HG02870 (cell line): ENCODE data around the gene ITPRIPL2.

Experiments
- ATAC-seq: cut with Tn5 transposase; IDR thresholded peaks from one replicate; pipeline ENCODE4 v1.9.1; 2021; ENCODE audit warnings: mild to moderate bottlenecking, moderate library complexity; ENCODE audit not compliant: unreplicated experiment

ITPRIPL2 gene

DNA sequence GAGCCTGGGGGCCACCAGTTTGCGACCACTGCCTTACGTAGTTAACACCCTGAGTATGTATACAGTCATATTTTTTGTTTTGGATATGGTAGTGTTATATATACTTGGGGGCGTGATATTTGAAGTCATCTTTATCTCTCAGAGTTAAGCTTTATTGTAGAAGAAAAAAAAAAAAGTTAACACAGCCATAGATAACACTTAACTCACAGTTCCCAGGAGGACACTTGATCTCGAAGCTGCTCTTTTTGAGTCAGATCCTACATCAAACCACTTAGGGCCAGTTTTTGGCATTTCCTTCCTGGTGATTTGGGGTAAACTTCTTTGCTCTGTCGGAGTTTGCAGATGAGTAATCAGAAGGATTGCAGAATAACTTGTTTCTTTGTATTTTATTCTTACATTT lies 5.8 kb downstream of the ITPRIPL2 start:
- no peak for ATAC-seq

DNA sequence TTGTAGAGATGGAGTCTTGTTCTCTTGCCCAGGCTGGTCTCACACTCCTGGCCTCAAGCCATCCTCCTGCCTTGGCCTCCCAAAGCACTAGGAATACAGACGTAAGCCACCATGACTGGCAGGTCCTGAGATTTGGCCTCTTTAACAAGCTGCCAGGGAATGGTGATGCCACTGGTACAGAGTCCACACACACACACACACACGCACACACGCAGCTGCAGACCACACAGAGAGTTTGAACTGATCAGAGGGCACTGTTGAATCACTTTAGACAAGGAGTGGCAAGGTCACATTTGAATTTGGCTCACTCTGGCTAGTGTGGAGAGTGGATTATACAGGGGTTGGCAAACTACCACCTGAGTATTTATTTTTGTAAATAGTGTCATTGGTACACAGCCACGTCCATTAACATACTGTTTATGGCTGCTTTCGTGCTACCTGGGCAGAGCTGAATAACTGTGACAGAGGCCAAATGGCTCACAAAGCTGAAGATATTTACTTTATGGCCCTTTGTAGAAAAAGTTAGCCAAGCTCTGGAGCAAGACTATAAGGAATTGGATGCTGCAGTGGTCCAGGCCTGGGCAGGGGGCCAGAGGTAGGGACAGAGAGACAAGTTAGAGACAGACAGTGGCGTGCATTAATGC lies 9.9 kb downstream of the ITPRIPL2 start:
- no peak for ATAC-seq

DNA sequence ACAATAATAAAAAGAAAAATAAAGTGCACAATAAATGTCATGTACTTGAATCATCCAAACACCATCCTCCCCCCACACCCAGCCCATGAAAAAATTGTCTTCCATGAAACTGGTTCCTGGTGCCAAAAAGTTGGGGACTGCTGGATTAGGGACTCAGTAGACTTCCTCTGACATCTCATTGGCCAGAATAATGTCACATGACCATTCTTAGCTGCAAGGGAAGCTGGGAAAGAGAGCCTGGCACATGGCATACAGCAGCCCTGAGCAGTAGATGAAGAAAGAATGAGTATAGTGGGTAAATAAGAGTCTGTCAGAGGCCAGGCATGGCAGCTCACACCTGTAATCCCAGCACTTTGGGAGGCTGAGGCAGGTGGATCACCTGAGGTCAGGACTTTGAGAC lies 12.5 kb downstream of the ITPRIPL2 start:
- ATAC-seq, result no peak

DNA sequence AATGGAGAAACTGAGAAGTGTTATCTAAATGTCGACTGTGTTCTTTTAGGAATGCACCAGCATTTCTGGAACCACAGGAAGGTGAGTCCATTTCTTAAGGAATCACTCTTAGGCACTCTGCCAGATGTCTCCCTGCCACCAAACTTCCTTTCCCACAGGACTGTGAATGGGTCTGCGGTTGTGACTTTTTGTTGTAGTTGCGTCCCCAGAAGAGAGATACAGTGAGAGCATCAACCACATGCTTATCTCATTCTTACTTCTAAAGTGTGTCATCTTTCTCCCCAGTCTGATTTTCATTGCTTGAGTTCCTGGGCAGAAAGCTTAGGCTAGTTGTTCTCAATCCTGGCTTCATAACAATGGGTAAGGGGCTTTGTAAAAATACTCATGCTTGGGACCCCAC lies 13.4 kb downstream of the ITPRIPL2 start:
- ATAC-seq, result peak; percentile 32

DNA sequence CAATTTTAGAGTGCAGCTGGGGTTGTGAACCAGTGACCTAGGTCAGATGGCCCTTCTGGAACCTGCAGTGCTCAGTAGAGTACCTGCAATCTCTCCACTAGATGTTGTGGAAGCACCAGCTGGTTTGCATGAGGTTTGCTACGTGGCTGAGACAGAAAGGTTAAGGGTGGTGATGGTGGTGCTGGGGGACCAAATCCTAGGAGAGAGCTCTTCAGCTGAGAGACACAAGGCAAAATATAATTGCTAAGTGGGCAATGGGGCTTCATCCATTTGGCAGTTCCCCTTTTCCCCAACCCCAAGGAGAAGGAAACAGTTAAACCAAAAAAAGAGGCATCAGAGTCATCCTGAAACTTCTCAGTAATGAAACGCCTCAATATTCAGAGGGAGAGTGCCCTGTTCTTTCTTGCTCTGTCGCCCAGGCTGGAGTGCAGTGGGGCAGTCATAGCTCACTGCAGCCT lies 13.9 kb downstream of the ITPRIPL2 start:
- peak; percentile 52 for ATAC-seq

DNA sequence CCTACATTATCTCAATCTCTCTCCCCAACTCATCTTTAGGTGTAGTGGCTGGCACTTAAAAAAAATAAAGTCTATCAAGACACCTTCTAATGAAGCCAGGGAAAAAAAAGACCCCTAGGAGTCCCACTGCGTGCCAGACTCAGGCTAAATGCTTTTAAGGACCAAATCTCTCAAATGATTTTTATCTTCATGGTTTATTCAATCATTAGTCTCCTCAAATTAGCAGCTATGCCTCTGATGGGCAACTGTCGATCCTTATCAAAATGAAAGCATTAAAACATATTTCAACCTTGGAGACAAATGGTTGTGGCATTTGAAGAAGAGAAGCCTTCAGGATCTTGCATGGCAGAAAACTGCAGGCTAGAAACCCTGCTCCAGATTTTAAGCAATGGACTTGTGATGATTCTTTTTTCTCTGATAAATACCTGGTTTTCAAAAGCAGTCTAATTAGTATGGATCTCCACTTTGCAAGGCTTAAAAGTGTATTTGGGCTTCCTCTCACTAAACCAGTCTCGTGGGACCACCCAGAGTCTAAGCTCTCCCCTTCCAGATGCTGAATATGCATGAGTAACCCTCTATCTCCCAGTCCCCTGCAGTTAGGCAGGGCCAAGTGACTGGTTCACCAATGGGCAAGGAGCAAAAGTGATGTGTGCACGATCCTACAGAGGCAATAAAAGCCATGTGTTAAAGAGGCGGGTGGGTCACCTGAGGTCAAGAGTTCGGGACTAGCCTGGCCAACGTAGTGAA lies 14.9 kb downstream of the ITPRIPL2 start:
- ATAC-seq, result no peak

DNA sequence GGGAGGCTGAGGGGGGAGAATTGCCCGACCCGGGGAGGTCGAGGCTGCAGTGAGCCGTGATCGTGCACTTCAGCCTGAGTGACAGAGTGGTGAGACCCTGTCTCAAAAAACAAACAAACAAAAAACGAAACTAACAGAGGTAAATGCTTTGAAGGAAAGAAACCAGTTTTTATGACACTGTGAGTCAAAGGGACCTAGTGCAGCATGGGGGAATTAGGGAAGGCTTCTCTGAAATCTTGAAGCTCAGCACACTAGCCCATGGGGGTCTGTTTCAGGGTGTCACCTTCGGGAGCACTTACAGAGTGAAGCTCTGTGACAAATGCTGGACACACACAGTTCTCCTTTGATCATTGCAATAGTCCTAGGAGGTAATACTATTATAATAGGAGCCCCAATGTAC lies 16.6 kb downstream of the ITPRIPL2 start:
- ATAC-seq, result no peak

DNA sequence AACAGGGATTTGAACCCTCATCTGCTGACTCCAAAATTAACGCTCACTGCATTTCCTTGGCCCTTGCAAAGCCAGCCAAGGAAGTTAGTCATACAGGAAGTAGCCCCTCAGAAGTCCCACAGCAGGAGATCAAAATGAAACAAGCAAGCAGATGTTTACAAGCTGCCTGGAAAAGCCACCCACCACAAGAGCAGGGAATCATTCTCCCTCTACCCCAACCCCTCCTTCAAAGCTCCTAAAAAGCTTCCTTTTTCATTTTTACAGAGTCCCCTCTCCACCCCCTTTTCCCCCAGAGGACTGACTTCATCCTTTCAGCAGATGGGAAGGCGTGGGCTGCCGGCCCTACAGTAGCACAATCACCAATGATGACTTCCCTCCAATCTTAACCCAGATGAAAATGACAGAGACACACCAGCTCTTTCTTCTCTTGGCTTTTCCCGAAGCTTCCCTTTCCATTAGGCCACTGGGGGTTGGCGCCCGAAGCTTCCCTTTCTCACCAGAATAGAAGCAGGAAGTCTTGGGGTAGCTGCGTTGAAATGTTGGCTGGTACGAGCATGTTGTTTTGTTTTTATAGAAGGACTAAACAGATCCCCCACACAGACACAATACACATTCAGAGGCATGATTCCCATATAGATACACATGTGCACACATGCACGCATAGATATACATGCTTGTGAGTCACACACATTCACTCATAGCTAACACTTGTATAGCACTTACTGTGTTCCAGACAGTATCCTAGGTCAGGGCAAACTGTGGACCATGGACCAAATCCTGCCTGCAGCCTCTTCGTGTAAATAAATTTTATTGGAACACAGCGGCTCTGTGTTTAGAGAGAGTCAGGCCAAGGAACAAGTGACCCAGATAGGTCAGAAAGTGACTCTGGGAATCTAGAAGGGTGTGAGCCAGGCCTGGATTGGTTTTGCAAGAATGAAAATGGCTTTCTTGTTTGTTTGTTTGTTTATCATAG lies 17.4 kb downstream of the ITPRIPL2 start:
- ATAC-seq, result no peak

DNA sequence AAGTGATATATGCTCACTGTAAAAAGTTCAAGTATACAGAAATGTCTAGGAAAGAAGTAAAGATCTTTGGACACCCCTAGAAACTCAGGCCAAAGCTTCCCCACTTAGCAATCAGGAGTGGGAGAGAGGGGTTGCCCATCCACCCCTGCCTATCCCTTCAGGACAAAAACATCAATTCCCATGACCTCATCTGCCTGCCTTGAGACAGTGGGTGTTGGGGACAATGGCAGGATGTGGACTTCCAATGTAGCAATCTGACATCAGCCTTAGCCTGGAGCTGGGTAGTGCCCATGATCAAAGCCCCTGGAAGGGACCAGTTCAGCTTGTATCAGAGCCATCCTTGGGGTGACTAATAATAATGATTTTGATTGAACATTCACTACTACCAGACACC lies 18.1 kb downstream of the ITPRIPL2 start:
- no peak for ATAC-seq

DNA sequence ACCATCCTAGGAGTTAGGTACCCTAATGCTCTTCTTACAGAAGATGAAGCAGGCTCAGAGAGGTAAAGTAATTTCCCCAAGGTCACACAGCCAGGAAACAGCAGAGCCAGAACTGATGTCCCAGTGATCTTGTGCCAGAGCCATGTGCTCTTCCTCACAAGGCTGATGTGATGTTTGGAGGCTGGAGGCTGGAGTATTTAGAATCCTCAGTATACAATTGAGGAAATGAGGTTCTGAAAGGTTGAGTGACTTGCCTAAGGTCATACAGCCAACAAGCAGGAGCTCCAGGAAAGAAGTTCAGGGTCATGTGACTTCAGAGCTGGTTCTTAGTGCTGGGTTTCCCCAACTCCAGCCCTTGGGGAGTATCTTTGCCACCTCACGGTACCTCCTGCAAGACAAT lies 18.5 kb downstream of the ITPRIPL2 start:
- ATAC-seq, result no peak

DNA sequence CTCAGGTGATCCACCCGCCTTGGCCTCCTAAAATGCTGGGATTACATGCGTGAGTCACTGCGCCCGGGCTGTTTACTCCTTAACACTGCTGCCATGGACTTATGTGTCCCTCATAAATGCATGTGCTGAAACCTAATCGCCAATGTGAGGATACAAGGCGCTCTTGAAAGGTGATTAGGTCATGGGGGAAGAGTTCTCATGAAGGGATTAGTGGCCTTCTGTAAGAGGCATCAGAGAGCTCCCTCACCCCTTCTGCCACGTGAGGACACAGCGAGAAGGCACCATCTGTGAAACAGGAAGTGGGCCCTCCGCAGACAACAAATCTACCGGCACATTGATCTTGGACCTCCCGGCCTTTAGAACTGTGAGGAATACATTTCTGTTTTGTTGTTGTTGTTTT lies 19.1 kb downstream of the ITPRIPL2 start:
- ATAC-seq, result no peak

DNA sequence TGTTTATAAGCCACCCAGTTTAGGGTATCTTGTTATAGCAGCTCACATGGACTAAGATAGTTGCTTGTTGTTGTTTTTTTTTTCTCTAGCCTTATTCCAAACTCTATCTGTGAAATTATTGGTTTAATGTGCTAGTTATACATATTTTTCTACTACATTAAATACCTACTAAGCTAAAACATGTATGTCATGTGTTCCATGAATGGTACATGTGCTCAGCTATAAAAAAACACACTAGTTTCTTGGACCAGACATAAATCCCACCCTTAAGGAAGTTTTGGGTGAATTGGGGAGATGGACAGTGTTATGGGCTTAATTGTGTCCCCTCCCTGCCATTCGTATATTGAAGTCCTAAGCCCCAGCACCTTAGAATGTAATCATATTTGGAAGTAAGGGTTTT lies 19.8 kb downstream of the ITPRIPL2 start:
- no peak for ATAC-seq

DNA sequence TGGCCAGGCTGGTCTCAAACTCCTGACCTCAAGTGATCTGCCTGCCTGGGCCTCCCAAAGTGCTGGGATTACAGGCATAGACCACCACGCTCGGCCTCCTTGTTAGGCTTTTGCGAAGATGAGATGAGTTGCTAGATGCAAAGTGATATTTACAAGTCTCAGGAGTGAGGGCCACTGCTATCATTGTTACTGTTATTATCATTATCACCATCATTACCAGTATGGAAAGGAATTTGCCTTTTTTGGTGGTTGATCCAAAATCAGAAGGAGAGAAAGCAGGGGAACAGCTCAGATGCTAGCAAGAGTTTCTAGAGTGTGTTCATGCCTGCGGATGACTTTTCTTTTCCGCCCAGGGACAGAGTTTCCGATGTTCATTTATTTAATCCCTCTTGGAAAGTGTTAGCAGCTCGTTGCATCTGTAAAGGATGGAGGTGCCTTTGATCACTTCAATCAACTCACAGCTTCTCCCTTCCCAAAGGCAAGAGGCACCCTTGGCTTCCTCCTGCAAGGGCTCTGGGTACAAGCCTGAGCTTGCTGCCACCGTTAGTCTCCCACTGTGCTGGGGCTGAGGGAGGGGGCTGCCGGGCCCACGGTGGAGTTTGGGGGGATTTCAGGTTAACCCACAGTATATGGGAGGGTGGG lies 21.6 kb downstream of the ITPRIPL2 start:
- no peak for ATAC-seq

DNA sequence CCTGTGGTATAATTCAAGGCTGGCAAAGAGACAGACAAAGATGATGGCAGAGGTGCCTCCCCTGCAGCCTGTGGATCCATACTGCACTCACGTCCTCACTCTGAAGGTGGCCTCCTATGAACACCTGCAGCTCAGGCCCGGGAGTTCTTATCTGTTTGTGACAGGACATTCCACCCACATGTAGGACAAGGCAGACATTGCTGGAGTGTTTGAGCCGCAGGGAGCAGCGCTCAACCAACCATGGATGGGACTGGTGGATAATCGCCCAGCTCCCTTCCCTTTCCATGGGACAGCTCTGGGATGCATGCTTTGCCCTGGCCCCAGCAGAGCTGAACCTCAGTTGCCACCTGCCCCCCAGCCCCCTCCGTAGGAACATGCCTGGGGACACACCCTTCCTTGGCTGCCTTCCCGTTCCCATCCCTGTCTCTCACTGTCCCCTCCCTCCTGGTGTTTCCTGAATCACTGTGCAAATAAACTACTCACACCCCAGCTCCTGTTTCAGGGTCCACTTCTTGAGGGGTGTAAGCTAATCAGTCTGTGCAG lies 22.2 kb downstream of the ITPRIPL2 start:
- no peak for ATAC-seq

DNA sequence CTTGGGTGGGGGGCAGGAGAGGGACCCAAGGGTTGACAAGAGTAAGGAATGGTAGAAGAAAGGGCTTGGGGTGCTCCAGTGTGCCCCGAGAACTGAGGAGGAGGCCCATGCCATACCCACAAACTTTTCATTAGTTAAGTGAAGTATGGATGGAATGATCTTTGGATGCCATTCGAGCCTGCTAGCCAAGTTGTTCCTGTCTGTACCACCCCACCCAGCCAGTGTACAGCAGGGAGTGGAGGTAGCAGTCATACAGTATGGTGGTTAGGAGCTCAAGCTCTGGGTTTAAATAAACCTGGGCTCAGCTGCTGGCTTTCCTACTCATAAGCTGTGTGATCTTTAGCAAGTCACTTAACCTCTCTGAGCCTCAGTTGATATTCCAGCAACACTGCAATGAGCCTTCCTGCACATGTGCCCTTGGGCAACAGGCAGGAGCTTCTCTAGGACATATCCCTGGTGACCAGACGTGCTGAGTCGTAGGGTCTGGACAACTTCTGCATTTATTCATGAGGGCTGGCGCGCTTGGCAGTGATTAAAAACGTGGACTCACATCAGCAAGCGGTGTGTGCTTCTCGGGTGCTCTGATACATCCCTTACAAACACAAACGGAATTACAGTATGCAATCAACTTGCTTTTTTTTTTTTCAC lies 22.9 kb downstream of the ITPRIPL2 start:
- ATAC-seq, result no peak

DNA sequence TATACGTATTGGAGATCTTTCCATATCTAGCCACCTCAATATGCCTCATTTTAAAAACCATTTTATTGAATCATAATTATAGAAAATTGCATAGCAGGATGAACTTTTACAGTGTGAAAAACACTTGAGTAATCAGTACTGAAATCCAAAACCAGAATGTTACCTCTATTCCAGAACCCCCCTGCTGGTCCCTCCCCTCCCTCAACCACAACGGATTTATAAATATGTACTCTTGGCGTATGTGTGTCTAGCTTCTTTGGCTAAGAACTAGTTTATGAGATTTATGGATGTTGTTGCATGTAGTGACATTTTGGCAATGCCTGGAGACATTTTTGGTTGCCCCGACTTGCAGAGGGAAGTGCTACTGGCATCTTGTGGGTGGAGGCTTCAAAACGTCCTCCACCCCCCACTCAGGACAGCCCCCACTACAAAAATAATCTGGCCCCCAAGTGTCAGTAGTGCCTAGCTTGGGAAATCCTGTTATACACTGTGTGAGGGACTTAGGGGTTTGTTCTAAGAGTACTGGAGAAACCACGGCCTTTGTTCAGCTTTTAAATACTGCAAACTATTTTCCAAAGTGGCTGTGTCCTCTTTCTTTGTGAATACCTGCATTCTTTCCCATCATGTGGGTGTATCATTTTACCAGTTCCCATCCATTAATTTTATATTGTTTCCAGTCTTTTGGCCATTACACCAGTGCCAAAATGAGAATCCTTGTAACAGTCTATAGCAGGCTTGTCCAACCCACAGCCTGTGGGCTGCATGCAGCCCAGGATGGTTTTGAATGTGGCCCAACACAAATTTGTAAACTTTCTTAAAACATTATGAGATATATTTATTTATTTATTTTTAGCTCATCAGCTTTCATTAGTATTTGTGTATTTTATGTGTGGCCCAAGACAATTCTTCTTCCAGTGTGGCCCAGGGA lies 23.7 kb downstream of the ITPRIPL2 start:
- no peak for ATAC-seq

DNA sequence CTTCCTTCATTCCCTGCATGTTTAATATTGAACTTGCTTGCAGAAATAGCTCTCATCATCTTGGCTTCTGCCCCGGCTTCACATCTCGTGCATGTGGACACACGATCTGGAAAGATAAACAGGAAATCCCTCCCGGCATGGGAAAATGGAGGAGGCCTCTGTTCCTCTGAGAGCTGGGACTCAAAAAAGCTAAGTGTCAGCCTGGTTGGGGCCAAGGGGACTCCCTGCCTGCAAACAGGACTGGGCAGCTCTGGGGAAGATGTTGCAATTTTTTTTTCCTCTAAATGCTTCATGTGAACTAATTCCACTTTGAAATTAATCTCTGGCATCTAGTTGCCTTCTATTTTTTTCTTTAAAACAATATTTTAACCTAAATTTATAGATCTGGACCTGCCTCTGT lies 24.8 kb downstream of the ITPRIPL2 start:
- no peak for ATAC-seq

DNA sequence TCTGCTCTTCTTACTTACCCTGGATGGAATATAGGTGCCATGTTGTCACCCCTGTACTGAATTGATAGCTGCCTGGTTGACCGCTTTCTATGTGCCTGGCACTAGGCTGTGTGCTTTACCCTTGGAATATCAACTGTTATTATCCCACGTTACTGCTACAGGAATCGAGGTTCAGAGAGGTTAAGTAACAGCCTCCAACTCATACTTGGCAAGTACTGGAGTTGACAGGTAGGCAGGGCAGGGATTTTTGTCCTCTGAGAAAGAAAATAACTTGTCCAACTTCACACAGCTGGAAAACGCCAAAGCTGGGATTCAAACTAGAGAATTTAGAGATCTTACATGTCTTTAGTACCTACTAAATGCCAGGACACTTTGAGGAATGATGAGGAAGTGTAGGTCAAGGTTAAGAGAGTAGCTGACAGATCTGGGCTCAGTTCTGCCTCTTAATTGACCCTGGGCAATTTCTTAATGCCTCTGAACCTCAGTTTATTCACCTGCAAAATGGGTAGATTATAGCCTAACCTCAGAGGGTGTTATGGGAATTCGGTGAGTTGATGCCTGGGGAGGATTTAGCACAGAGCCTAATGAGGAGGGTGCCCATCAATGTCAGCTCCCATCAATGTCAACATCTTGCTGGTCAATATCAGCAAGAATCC lies 25.8 kb downstream of the ITPRIPL2 start:
- ATAC-seq, result no peak

DNA sequence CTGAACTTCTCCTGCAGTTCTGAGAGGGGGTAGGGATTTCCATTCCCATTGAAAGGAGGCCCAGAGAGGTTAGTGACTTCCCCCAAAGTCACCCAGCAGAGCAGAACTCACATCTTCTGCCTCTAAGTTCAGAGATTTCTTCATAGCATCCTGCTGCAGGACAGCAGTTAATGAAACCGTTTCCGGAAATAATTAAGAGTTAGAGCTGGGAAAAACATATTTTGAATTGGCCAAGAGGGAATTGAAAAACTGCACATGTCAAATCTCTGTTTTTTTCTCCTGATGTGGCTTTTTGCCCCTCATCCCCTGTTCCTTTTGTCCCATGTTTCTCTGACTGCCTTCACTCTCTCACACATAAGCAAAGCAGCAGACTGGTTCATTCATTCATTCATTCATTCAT lies 26.6 kb downstream of the ITPRIPL2 start:
- ATAC-seq, result no peak
